Right lobe of liver (tissue), 4 donors: ENCODE measurements around the gene NCDN.

Experiments used
- POLR2A ChIP-seq: fragments of 450-650 bp; IDR thresholded peaks from one replicate; pipeline ENCODE4 v1.6.1; 2017; ENCODE audit warnings: antibody characterized with exemption, mild to moderate bottlenecking
- TF ChIP-seq, protein P1 (sequence below), 4 donors: fragments of 200-600 bp in 3 of 4; fragments of 450-650 bp in 1 of 4; IDR thresholded peaks; one replicate each; pipeline versions ENCODE4 v1.5.1 to v1.8.0; 2016 to 2022; ENCODE audit warnings: antibody characterized with exemption in 4 of 4, mild to moderate bottlenecking in 2 of 4
- donor health status: DM: no; HTN: no; CAD: no.
- donor health status: DM: no; HTN: no; CAD: no.
- donor health status: DM: no; HTN: yes; CAD: no.

DNA sequence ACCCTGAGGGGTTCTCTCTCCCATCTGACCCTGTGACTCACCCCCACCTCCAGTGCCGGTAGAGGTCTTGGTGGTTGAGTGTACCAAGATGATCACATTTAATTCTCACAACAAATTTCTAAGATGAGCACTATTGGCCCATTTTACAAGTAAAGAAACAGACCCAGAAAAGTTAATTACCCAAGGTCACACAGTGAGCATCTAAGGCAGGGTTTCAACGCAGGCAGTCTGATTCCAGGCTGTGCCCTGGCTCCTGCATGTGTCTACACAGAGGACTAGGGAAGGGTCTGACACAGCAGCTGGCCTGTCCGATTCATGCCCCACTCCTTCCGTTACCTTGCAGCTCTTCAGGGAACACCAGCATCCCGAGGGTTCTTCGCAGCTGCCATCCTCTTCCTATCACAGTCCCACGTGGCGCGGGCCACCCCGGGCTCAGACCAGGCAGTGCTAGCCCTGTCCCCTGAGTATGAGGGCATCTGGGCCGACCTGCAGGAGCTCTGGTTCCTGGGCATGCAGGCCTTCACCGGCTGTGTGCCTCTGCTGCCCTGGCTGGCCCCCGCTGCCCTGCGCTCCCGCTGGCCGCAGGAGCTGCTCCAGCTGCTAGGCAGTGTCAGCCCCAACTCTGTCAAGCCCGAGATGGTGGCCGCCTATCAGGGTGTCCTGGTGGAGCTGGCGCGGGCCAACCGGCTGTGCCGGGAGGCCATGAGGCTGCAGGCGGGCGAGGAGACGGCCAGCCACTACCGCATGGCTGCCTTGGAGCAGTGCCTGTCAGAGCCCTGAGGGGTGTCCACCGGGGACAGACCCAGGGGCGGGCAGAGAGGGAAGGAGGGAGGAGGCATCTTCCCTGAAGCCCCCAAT lies 7.5 kb downstream of the NCDN start:
- TF ChIP-seq, protein P1, sequence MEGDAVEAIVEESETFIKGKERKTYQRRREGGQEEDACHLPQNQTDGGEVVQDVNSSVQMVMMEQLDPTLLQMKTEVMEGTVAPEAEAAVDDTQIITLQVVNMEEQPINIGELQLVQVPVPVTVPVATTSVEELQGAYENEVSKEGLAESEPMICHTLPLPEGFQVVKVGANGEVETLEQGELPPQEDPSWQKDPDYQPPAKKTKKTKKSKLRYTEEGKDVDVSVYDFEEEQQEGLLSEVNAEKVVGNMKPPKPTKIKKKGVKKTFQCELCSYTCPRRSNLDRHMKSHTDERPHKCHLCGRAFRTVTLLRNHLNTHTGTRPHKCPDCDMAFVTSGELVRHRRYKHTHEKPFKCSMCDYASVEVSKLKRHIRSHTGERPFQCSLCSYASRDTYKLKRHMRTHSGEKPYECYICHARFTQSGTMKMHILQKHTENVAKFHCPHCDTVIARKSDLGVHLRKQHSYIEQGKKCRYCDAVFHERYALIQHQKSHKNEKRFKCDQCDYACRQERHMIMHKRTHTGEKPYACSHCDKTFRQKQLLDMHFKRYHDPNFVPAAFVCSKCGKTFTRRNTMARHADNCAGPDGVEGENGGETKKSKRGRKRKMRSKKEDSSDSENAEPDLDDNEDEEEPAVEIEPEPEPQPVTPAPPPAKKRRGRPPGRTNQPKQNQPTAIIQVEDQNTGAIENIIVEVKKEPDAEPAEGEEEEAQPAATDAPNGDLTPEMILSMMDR (IDR thresholded peaks at IDR 0.05), result no peak
- TF ChIP-seq POLR2A, result no peak
